K562 (cell line): ENCODE data around the gene TUT1. TPM values are rescaled to one million over a fixed set of nuclear protein-coding genes. Genes with fewer than 3 reads are reported as not detected.

Experiments used
- ATF6 ChIP-seq: sonication (generic); formaldehyde crosslinking; IDR thresholded peaks from 2 replicates; pipeline ENCODE4 v1.4.0; 2020; ENCODE audit warnings: mild to moderate bottlenecking, missing genetic modification reagents
- BACH1 ChIP-seq: fragments of 200-800 bp; sonication (Bioruptor generic); IDR thresholded peaks from 2 replicates; pipeline ENCODE4 v1.6.1; 2016; ENCODE audit warnings: missing genetic modification characterization, missing compliant biosample characterization
- CLOCK ChIP-seq: fragments of 250-450 bp; sonication (Bioruptor Pico); IDR thresholded peaks from 2 replicates; pipeline ENCODE4 v1.4.0; 2020; ENCODE audit warnings: mild to moderate bottlenecking, moderate library complexity, borderline replicate concordance
- ETV1 ChIP-seq: fragments of 450-650 bp; conservative IDR thresholded peaks from 2 replicates; pipeline ENCODE4 v1.6.1; 2016; ENCODE audit warnings: missing genetic modification characterization, control low read depth, low read depth, missing compliant biosample characterization
- RREB1 ChIP-seq: fragments of 250-450 bp; sonication (Bioruptor Pico); IDR thresholded peaks from 2 replicates; pipeline ENCODE4 v1.4.0; 2020
- TRIM28 ChIP-seq: fragments of 450-650 bp; IDR thresholded peaks from 2 replicates; pipeline ENCODE4 v1.6.1; 2017
- ZBTB34 ChIP-seq: fragments of 250-450 bp; sonication (Bioruptor Pico); IDR thresholded peaks from 2 replicates; pipeline ENCODE4 v1.8.0; 2021; ENCODE audit warnings: mild to moderate bottlenecking, moderate library complexity
- ZMIZ1 ChIP-seq, 2 experiments: fragments of 150-350 bp in 1 of 2; IDR thresholded peaks; 2 replicates each; pipeline ENCODE4 v1.6.1; 2012 to 2016; ENCODE audit warnings: low read depth in 2 of 2, low read length in 2 of 2, mild to moderate bottlenecking in 1 of 2, moderate library complexity in 1 of 2
- ZNF354B ChIP-seq: fragments of 250-450 bp; sonication (Bioruptor Pico); IDR thresholded peaks from 2 replicates; pipeline ENCODE4 v1.4.0; 2020
- polyA plus RNA-seq, 8 experiments: library from polyadenylated mRNA; depleted of rRNA in 4 of 8; stranded (reverse) in 5 of 8; unstranded in 3 of 8; fragments of >200 nt; fragmentation: Nextera tagmentation in 2 of 8; fragmentation: Illumina TruSeq in 1 of 8; extraction: Ambion mirVana in 2 of 8; extraction: Trizol in 1 of 8; gene quantifications; 2 replicates each; pipeline versions ENCODE4 v1.2.1 to v1.2.3, GENCODE V29; 2011 to 2014; ENCODE audit warnings: inconsistent platforms in 1 of 8, missing spikeins in 1 of 8
- total RNA-seq, 7 experiments: library from RNA; depleted of rRNA in 6 of 7; stranded (reverse); fragments of >200 nt in 6 of 7; fragmentation: Illumina TruSeq in 2 of 7; extraction: Trizol in 2 of 7; gene quantifications; 2 replicates each; pipeline versions ENCODE4 v1.2.1 to v1.2.3, GENCODE V29; 2011 to 2021; ENCODE audit warnings: low replicate concordance in 1 of 7

TUT1 gene
- total and polyA plus RNA-seq, 9 of the 15 experiments (the other 6 are each of a cell fraction or from before 2014, with no cell fraction given) = 0.66 to 44.3 (median 15.7) TPM

- TF ChIP-seq RREB1 (CRISPR knock-in tag) = no peak
- no peak for TF ChIP-seq TRIM28
- no peak for TF ChIP-seq ETV1 (tag)
- no peak for TF ChIP-seq ZBTB34
- TF ChIP-seq ATF6 (CRISPR knock-in tag) = 0 out of 2 replicates have a peak, but pooled peaks have one; percentile 58
- TF ChIP-seq BACH1 (tag) = no peak
- TF ChIP-seq ZMIZ1 (IDR thresholded peaks at IDR 0.05; ENCODE audit: low read depth in 2 of 2, low read length in 2 of 2) = no peak
- no peak for TF ChIP-seq CLOCK (CRISPR knock-in tag)
- TF ChIP-seq ZNF354B (CRISPR knock-in tag) = no peak
Measured at GRCh38 chr11:62573592-62574362, 17.5 kb downstream of the TUT1 start, which contains the start of gene EEF1G (continued).
